T-helper 1 cell treated with Interleukin-12 subunit alpha and Interleukin-12 subunit beta and Interleukin-4 antibody, amounts not matched to agents 30 μg/mL and 1 μg/mL, for 36 hours (primary cell): ENCODE measurements around the gene ITIH5.

Source experiments
- H3K27ac Mint-ChIP-seq: one replicate; pipeline ENCODE4 v1.8.0; 2021; ENCODE audit warnings: mild to moderate bottlenecking, mixed read lengths
- H3K27me3 Mint-ChIP-seq: one replicate; pipeline ENCODE4 v1.8.0; 2021; ENCODE audit warnings: low read depth, mixed read lengths
- H3K36me3 Mint-ChIP-seq: one replicate; pipeline ENCODE4 v1.8.0; 2021; ENCODE audit warnings: low read depth, mixed read lengths
- H3K4me1 Mint-ChIP-seq: one replicate; pipeline ENCODE4 v1.8.0; 2021; ENCODE audit warnings: low read depth, mixed read lengths
- H3K4me3 Mint-ChIP-seq: one replicate; pipeline ENCODE4 v1.8.0; 2021; ENCODE audit warnings: mild to moderate bottlenecking, moderate library complexity, mixed read lengths
- H3K9me3 Mint-ChIP-seq: one replicate; pipeline ENCODE4 v1.8.0; 2021; ENCODE audit warnings: mixed read lengths

The ITIH5 gene

GRCh38 chr10:7527468-7527867 lies 139.3 kb downstream of the ITIH5 start:
- Mint-ChIP-seq H3K36me3 (no peaks in the 10 kb centered on the region), H3K9me3 (no peaks in the 10 kb centered on the region), H3K4me3 (no peak overlapping the region), H3K27ac (no peak overlapping the region), H3K4me1 (peaks cover 15% of the 10 kb centered on the region), H3K27me3 (peaks cover 41% of the 10 kb centered on the region)

- Mint-ChIP-seq H3K4me1 (peaks cover 20% of the 10 kb centered on the region), H3K9me3 (no peaks in the 10 kb centered on the region), H3K27me3 (peaks cover 34% of the 10 kb centered on the region), H3K36me3 (no peaks in the 10 kb centered on the region), H3K4me3 (no peak overlapping the region), H3K27ac (no peak overlapping the region)
Measured at GRCh38 chr10:7526017-7526400, 140.8 kb downstream of the ITIH5 start.

- Mint-ChIP-seq H3K4me1 (peaks cover 21% of the 10 kb centered on the region), H3K27ac (no peak overlapping the region), H3K9me3 (no peaks in the 10 kb centered on the region), H3K4me3 (no peak overlapping the region), H3K36me3 (no peaks in the 10 kb centered on the region), H3K27me3 (peaks cover 31% of the 10 kb centered on the region)
Measured at GRCh38 chr10:7525314-7526016, 141.3 kb downstream of the ITIH5 start.

GRCh38 chr10:7523656-7524055 lies 143.1 kb downstream of the ITIH5 start:
- no peaks in the 10 kb centered on the region for H3K36me3 Mint-ChIP-seq
- H3K27me3 Mint-ChIP-seq = peaks cover 26% of the 10 kb centered on the region
- no peaks in the 10 kb centered on the region for H3K9me3 Mint-ChIP-seq
- H3K27ac Mint-ChIP-seq = no peak overlapping the region
- no peak overlapping the region for H3K4me3 Mint-ChIP-seq
- peaks cover 21% of the 10 kb centered on the region for H3K4me1 Mint-ChIP-seq

- H3K27ac Mint-ChIP-seq = no peak overlapping the region
- H3K4me3 Mint-ChIP-seq = no peak overlapping the region
- H3K27me3 Mint-ChIP-seq = peaks cover 15% of the 10 kb centered on the region
- H3K9me3 Mint-ChIP-seq = no peaks in the 10 kb centered on the region
- peaks cover 1% of the 10 kb centered on the region for H3K36me3 Mint-ChIP-seq
- peaks cover 29% of the 10 kb centered on the region for H3K4me1 Mint-ChIP-seq
Measured at GRCh38 chr10:7520507-7521485, 146.0 kb downstream of the ITIH5 start.

GRCh38 chr10:7519351-7519750 lies 147.4 kb downstream of the ITIH5 start:
- Mint-ChIP-seq H3K27ac (no peak overlapping the region), H3K4me3 (no peak overlapping the region), H3K27me3 (peaks cover 21% of the 10 kb centered on the region), H3K4me1 (peaks cover 22% of the 10 kb centered on the region), H3K9me3 (no peaks in the 10 kb centered on the region), H3K36me3 (peaks cover 3% of the 10 kb centered on the region)

- no peaks in the 10 kb centered on the region for H3K9me3 Mint-ChIP-seq
- H3K27ac Mint-ChIP-seq = no peak overlapping the region
- peaks cover 3% of the 10 kb centered on the region for H3K36me3 Mint-ChIP-seq
- no peak overlapping the region for H3K4me3 Mint-ChIP-seq
- H3K27me3 Mint-ChIP-seq = peaks cover 23% of the 10 kb centered on the region
- H3K4me1 Mint-ChIP-seq = peaks cover 22% of the 10 kb centered on the region
Measured at GRCh38 chr10:7518693-7519092, 148.1 kb downstream of the ITIH5 start.

GRCh38 chr10:7515439-7515838 lies 151.3 kb downstream of the ITIH5 start:
- H3K36me3 Mint-ChIP-seq = peaks cover 9% of the 10 kb centered on the region
- H3K4me3 Mint-ChIP-seq = no peak overlapping the region
- peaks cover 23% of the 10 kb centered on the region for H3K27me3 Mint-ChIP-seq
- peaks cover 13% of the 10 kb centered on the region for H3K9me3 Mint-ChIP-seq
- H3K4me1 Mint-ChIP-seq = peaks cover 32% of the 10 kb centered on the region
- no peak overlapping the region for H3K27ac Mint-ChIP-seq

- H3K27ac Mint-ChIP-seq = no peak overlapping the region
- peaks cover 40% of the 10 kb centered on the region for H3K4me1 Mint-ChIP-seq
- peaks cover 23% of the 10 kb centered on the region for H3K27me3 Mint-ChIP-seq
- H3K9me3 Mint-ChIP-seq = peaks cover 25% of the 10 kb centered on the region
- H3K36me3 Mint-ChIP-seq = peaks cover 21% of the 10 kb centered on the region
- no peak overlapping the region for H3K4me3 Mint-ChIP-seq
Measured at GRCh38 chr10:7513936-7514335, 152.8 kb downstream of the ITIH5 start.

- Mint-ChIP-seq H3K27ac (no peak overlapping the region), H3K9me3 (peaks cover 29% of the 10 kb centered on the region), H3K4me3 (no peak overlapping the region), H3K27me3 (peaks cover 22% of the 10 kb centered on the region), H3K36me3 (peaks cover 25% of the 10 kb centered on the region), H3K4me1 (peaks cover 44% of the 10 kb centered on the region)
Measured at GRCh38 chr10:7513455-7513854, 153.3 kb downstream of the ITIH5 start.

- Mint-ChIP-seq H3K27ac (no peak overlapping the region), H3K36me3 (peaks cover 30% of the 10 kb centered on the region), H3K27me3 (peaks cover 18% of the 10 kb centered on the region), H3K4me3 (no peak overlapping the region), H3K9me3 (peaks cover 34% of the 10 kb centered on the region), H3K4me1 (peaks cover 42% of the 10 kb centered on the region)
Measured at GRCh38 chr10:7512487-7512886, 154.3 kb downstream of the ITIH5 start.

- no peak overlapping the region for H3K27ac Mint-ChIP-seq
- peaks cover 50% of the 10 kb centered on the region for H3K4me1 Mint-ChIP-seq
- peaks cover 34% of the 10 kb centered on the region for H3K36me3 Mint-ChIP-seq
- peaks cover 18% of the 10 kb centered on the region for H3K27me3 Mint-ChIP-seq
- peaks cover 36% of the 10 kb centered on the region for H3K9me3 Mint-ChIP-seq
- H3K4me3 Mint-ChIP-seq = no peak overlapping the region
Measured at GRCh38 chr10:7511612-7512011, 155.2 kb downstream of the ITIH5 start.
